Coronary artery (tissue), 2 donors: ENCODE results near the gene CDCA4.
A peak's percentile ranks its signal among the peaks of the same experiment; 100 is the strongest.

Experiments used
- DNase-seq: peaks from one replicate; pipeline ENCODE4 v3.0.0-alpha.2; 2017; ENCODE audit warnings: low spot score
- H3K27ac ChIP-seq, 2 donors: fragments of 200-600 bp; sonication (generic); one replicate each; pipeline ENCODE4 v1.5.1; 2016 to 2019
- H3K4me3 ChIP-seq: fragments of 200-600 bp; sonication (generic); 2 replicates; pipeline ENCODE4 v1.5.1; 2016; ENCODE audit warnings: mild to moderate bottlenecking, moderate library complexity
- TF ChIP-seq, protein P1 (sequence below): fragments of 200-600 bp; sonication (generic); IDR thresholded peaks from one replicate; pipeline ENCODE4 v1.5.1; 2019; ENCODE audit warnings: antibody characterized with exemption

The CDCA4 gene

DNA sequence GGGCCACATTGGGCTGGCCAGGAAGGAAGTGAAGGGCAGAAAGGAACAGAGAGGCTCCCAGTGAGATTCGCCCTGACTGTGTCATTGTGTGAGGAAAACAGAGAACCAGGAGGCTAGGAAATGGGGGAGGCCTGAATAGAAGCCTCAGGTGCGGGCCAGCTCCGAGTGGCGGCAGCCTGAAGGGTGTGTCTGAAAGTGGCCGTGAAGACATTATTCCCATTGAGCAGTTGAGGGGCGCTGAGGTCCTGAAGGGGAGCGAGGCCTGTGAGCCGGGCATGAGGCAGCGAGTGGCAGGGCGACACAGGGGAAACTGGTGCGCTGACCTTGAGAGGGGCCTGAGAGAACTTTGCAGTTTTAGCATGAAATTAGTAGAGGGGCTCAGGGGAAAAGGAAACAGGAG lies 28.4 kb downstream of the CDCA4 start:
- TF ChIP-seq, protein P1, sequence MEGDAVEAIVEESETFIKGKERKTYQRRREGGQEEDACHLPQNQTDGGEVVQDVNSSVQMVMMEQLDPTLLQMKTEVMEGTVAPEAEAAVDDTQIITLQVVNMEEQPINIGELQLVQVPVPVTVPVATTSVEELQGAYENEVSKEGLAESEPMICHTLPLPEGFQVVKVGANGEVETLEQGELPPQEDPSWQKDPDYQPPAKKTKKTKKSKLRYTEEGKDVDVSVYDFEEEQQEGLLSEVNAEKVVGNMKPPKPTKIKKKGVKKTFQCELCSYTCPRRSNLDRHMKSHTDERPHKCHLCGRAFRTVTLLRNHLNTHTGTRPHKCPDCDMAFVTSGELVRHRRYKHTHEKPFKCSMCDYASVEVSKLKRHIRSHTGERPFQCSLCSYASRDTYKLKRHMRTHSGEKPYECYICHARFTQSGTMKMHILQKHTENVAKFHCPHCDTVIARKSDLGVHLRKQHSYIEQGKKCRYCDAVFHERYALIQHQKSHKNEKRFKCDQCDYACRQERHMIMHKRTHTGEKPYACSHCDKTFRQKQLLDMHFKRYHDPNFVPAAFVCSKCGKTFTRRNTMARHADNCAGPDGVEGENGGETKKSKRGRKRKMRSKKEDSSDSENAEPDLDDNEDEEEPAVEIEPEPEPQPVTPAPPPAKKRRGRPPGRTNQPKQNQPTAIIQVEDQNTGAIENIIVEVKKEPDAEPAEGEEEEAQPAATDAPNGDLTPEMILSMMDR = no peak
- H3K27ac ChIP-seq = no peak overlapping the region
- H3K4me3 ChIP-seq = no peak overlapping the region
- DNase-seq = no peak

DNA sequence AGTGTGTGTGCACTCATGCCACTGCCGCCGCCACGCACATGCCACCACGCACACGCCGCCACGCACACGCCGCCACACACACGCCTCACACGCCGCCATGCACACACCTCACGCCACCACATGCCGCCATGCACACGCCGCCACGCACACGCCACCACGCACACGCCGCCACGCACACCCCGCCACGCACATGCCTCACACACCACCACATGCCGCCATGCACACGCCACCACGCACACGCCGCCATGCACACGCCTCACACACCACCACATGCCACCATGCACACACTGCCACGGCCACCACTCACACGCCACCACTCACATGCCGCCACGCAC lies 29.0 kb downstream of the CDCA4 start:
- no peak for DNase-seq
- no peak overlapping the region for H3K4me3 ChIP-seq
- no peak overlapping the region for H3K27ac ChIP-seq
- TF ChIP-seq, protein P1 = no peak

DNA sequence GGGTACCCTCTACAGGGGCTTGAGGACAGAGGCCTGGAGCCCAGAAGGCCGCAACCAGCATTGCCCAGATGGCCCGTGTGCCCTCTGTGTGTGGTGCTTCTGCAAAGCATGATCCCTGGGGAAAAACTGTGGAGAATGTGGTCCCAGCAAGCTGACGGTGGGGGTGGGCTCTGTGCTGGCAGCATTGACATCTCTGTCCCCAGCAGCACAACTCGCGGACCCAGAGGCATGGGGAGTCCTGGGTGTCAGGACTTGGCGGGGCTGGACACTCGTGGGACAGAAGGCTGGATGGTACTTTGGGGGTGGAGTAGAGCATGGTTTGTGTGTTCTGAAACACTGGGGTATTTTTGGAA lies 31.0 kb downstream of the CDCA4 start:
- Histone ChIP-seq H3K27ac (no peak overlapping the region), H3K4me3 (no peak overlapping the region)
- DNase-seq = no peak
- TF ChIP-seq, protein P1 = no peak

DNA sequence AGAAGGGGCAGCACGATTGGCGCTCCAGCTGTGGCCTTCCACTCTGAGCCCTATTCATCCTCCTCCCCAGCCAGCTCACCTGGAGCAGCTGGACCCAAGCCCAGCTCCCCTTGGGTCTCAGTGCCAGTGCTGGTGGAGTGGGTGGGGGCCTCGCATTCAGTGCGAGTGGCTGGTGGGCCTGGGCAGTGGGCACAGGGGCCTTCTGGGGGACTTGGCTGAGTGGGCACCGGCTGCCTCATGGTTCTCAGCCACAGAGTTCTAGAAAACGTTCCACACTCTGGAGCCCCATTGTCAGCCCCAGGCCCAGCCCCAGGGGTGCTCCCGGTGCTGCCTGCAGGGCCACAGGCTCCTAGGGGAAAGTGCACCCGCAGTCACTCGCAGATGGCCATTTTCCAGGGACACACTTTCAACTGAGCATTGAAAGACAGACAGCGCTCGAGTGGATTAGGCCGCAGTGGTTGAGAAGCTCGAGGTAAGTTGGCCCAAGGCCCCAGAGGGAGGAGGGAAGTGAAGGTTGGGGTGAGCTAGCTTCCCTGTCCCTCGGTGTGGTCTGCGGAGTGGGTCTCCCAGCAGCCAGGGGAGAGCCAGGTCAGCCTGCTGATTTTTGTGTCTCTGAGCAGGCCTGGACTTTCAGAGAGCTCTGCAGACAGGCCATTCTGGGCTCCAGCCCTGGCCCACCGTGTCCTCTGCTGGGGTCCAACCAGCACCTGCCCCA lies 31.5 kb downstream of the CDCA4 start:
- TF ChIP-seq, protein P1 = no peak
- H3K4me3 ChIP-seq = no peak overlapping the region
- H3K27ac ChIP-seq = no peak overlapping the region
- DNase-seq = no peak

DNA sequence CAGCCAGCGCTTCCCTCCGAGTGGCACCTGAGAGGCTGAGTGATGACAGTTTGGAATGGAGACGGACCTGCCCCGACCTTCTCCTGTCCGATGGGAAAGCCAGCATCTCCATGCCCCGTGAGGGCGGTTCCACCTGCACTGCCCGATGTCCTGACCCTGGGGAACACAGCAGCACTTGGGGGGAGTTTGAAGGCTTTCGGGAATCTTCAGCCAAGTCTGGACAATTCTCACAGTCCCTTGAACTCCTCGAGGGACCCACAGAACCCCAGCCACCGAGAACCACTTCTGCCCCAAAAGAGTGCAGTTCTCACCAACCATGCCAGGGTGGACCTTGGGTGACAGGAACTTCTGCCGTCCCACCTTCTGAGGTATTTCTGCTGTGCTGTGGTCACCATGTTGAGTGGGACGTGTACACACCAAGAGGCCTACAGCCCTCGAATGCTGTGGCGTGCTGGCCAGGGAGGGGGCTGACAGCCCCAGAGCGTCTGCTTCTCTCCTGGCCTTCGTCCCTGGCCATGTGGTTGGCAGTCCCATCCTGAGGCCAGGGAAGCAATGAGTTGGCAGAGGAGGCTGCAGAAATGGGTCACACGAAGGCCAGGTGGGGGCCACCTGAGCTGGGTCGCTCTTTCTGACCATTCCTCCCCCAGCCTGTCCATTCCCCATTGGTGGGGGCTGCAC lies 34.3 kb downstream of the CDCA4 start:
- TF ChIP-seq, protein P1 = no peak
- H3K4me3 ChIP-seq = peak overlapping the region; percentile 89
- H3K27ac ChIP-seq = no peak overlapping the region
- DNase-seq = no peak

DNA sequence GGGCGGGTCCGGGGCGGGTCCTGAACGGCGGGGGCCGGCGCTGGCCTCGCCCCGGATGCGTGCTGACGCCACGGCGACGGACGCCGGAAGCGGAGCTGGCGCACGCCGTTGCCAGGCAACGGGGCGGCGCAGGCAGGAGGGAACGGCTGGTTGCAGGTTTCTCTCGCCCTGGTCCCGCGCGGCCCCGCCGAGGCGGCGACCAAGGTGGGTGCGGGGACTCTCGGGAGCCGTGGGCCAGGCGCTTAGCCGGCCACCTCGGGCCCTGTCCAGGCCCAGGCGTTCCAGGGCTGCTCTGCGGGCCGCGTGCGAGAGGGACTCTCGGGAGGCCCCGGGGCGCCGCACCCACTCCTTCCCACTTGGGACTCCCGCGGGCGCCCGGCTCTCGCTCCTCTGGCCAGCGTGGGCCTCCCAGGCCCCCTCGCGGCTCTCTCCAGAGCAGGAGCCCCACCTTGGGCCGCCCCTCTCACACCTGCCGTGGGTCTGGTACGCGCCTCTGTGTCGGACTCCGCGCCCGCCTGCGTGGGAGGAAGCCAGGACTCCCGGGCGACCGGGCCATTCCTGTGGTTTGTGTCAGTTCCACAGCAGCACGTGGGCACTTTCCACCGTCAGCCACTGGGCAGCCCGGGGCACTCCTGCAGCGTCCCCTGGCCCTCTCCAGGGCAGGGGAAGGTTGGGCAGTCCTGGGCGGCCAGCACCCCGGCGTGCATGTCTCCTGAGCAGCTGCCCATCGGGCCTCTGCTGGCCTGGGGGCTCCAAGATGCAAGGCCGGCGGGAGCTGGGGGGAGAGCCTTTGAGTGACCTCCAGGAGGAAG lies 35.0 kb downstream of the CDCA4 start, which contains the start of gene CLBA1:
CLBA1 (plus strand) TSS at position 114 of the 812 bp plus-strand sequence; CDS start at position 758, 644 bp downstream.
- TF ChIP-seq, protein P1 = no peak
- H3K4me3 ChIP-seq = peak within 1 kb of the TSS; percentile 89
- peak within 1 kb of the TSS; percentile 7 to 75 for H3K27ac ChIP-seq
- DNase-seq = peak; percentile 92
